Measurements from ENCODE around the gene ST14.

GRCh38 chr11:130178441-130179339 is 19.1 kb downstream of the ST14 start:
- no peak for TF ChIP-seq POLR2AphosphoS5 (IDR thresholded peaks at IDR 0.05)
- TF ChIP-seq CTCF (IDR thresholded peaks at IDR 0.05) = no peak
